ENCODE results near the gene FAM24B.

- TF ChIP-seq EZH2 (IDR thresholded peaks at IDR 0.05; ENCODE audit: insufficient read depth, poor library complexity, severe bottlenecking) (no peak), EZH2phosphoT487 (IDR thresholded peaks at IDR 0.05; ENCODE audit: insufficient read depth, low read depth) (no peak)
These were observed 2.1 kb downstream of the FAM24B start for GRCh38 chr10:122877264-122877663.
